Natural killer cell treated with Interleukin-12 subunit alpha and Interleukin-12 subunit beta and Interleukin-15 and Interleukin-18, amount 100 ng/mL, for 72 hours (primary cell): ENCODE results near the gene AP1M1. TPM values are rescaled to one million over a fixed set of nuclear protein-coding genes. Genes with fewer than 3 reads are reported as not detected.
"Not testable (repeated sequence)": the region's sequence is repeated elsewhere in the genome, so short reads cannot be mapped to it uniquely, and the experiment has no call there.

Source experiments
- ATAC-seq, 2 donors: fragments of 150-1000 bp; cut with Tn5 transposase in 1 of 2; sonication (Bioruptor Pico), chemical (Tn5 transposase) in 1 of 2; 2 replicates each; pipeline ENCODE4 v1.10.0; 2021
- DNase-seq: peaks from one replicate; pipeline ENCODE4 v3.0.0; 2022; ENCODE audit warnings: low spot score
- H3K27ac Mint-ChIP-seq, 2 donors: 1 replicate in 1 of 2; 2 replicates in 1 of 2; pipeline ENCODE4 v1.8.0; 2022; ENCODE audit warnings: mixed read lengths in 2 of 2, mild to moderate bottlenecking in 1 of 2, moderate library complexity in 1 of 2
- H3K27me3 Mint-ChIP-seq, 2 donors: 1 replicate in 1 of 2; 2 replicates in 1 of 2; pipeline ENCODE4 v1.8.0; 2022; ENCODE audit warnings: mixed read lengths in 2 of 2
- H3K36me3 Mint-ChIP-seq: one replicate; pipeline ENCODE4 v1.8.0; 2022; ENCODE audit warnings: mixed read lengths
- H3K4me1 Mint-ChIP-seq, 2 donors: 1 replicate in 1 of 2; 2 replicates in 1 of 2; pipeline ENCODE4 v1.8.0; 2022; ENCODE audit warnings: low read depth in 2 of 2, mixed read lengths in 2 of 2, mild to moderate bottlenecking in 1 of 2
- H3K4me3 Mint-ChIP-seq: one replicate; pipeline ENCODE4 v1.8.0; 2022; ENCODE audit warnings: mixed read lengths
- H3K9me3 Mint-ChIP-seq: 2 replicates; pipeline ENCODE4 v1.8.0; 2022; ENCODE audit warnings: mixed read lengths
- total RNA-seq, 2 donors: library from RNA; stranded (reverse); gene quantifications; one replicate each; pipeline ENCODE4 v1.2.3, GENCODE V29; 2022

AP1M1 gene
- total RNA-seq, 2 donors from 2014 or later: 115 to 145 TPM

- Mint-ChIP-seq H3K4me1 (peaks cover 7 to 23% of the 10 kb centered on the region in 2 donors), H3K27me3 (peaks cover 21 to 30% of the 10 kb centered on the region in 2 donors), H3K27ac (peak overlapping the region in 1 of 2 donors; percentile 13), H3K9me3 (no peaks in the 10 kb centered on the region), H3K4me3 (no peak overlapping the region), H3K36me3 (no peaks in the 10 kb centered on the region)
- DNase-seq (no peak), ATAC-seq (no peak)
Measured at GRCh38 chr19:16284505-16284904, 86.8 kb downstream of the AP1M1 start.

GRCh38 chr19:16285079-16285478, 87.4 kb downstream of the AP1M1 start:
- Mint-ChIP-seq H3K27me3 (peaks cover 19 to 30% of the 10 kb centered on the region in 2 donors), H3K4me1 (peaks cover 7 to 18% of the 10 kb centered on the region in 2 donors)
- not testable (repeated sequence) for ATAC-seq, DNase-seq, H3K4me3 Mint-ChIP-seq, H3K27ac Mint-ChIP-seq, H3K9me3 Mint-ChIP-seq, H3K36me3 Mint-ChIP-seq

GRCh38 chr19:16285769-16286498, 88.2 kb downstream of the AP1M1 start:
- Mint-ChIP-seq H3K36me3 (no peaks in the 10 kb centered on the region), H3K4me1 (peaks cover 7 to 18% of the 10 kb centered on the region in 2 donors), H3K9me3 (no peaks in the 10 kb centered on the region), H3K27ac (no peak overlapping the region), H3K4me3 (no peak overlapping the region), H3K27me3 (peaks cover 20 to 30% of the 10 kb centered on the region in 2 donors)
- ATAC-seq: no peak
- DNase-seq: no peak

- no peaks in the 10 kb centered on the region for H3K9me3 Mint-ChIP-seq
- DNase-seq (no peak), ATAC-seq (no peak)
- H3K27ac Mint-ChIP-seq: no peak overlapping the region
- H3K4me1 Mint-ChIP-seq: peaks cover 4 to 8% of the 10 kb centered on the region in 2 donors
- H3K36me3 Mint-ChIP-seq: no peaks in the 10 kb centered on the region
- no peak overlapping the region for H3K4me3 Mint-ChIP-seq
- peaks cover 15 to 29% of the 10 kb centered on the region in 2 donors for H3K27me3 Mint-ChIP-seq
Measured at GRCh38 chr19:16288544-16288943, 90.8 kb downstream of the AP1M1 start.

GRCh38 chr19:16289594-16289993, 91.9 kb downstream of the AP1M1 start:
- peaks cover 4 to 8% of the 10 kb centered on the region in 2 donors for H3K4me1 Mint-ChIP-seq
- no peak overlapping the region for H3K27ac Mint-ChIP-seq
- no peak for ATAC-seq
- DNase-seq: no peak
- H3K27me3 Mint-ChIP-seq: peaks cover 15 to 26% of the 10 kb centered on the region in 2 donors
- no peaks in the 10 kb centered on the region for H3K36me3 Mint-ChIP-seq
- no peaks in the 10 kb centered on the region for H3K9me3 Mint-ChIP-seq
- no peak overlapping the region for H3K4me3 Mint-ChIP-seq

- ATAC-seq (no peak), DNase-seq (no peak)
- no peaks in the 10 kb centered on the region for H3K9me3 Mint-ChIP-seq
- no peak overlapping the region for H3K4me3 Mint-ChIP-seq
- H3K27ac Mint-ChIP-seq: no peak overlapping the region
- H3K36me3 Mint-ChIP-seq: no peaks in the 10 kb centered on the region
- H3K27me3 Mint-ChIP-seq: peaks cover 11 to 17% of the 10 kb centered on the region in 2 donors
- peaks cover 4 to 8% of the 10 kb centered on the region in 2 donors for H3K4me1 Mint-ChIP-seq
Measured at GRCh38 chr19:16290692-16291091, 93.0 kb downstream of the AP1M1 start.

- DNase-seq (no peak), ATAC-seq (no peak)
- peaks cover 4 to 5% of the 10 kb centered on the region in 2 donors for H3K27me3 Mint-ChIP-seq
Measured at GRCh38 chr19:16293118-16294091, 95.7 kb downstream of the AP1M1 start.

GRCh38 chr19:16295057-16295456, 97.3 kb downstream of the AP1M1 start:
- ATAC-seq: no peak
- H3K4me1 Mint-ChIP-seq: no peaks in the 10 kb centered on the region
- DNase-seq: no peak
- no peaks in the 10 kb centered on the region for H3K9me3 Mint-ChIP-seq
- no peak overlapping the region for H3K27ac Mint-ChIP-seq
- H3K36me3 Mint-ChIP-seq: no peaks in the 10 kb centered on the region
- H3K4me3 Mint-ChIP-seq: no peak overlapping the region
- H3K27me3 Mint-ChIP-seq: peaks cover 2 to 5% of the 10 kb centered on the region in 2 donors

More at GRCh38 chr19:16293118-16294091, 95.7 kb downstream of the AP1M1 start:
- no peaks in the 10 kb centered on the region for H3K4me1 Mint-ChIP-seq
- H3K4me3 Mint-ChIP-seq: no peak overlapping the region
- no peaks in the 10 kb centered on the region for H3K9me3 Mint-ChIP-seq
- peak overlapping the region in 1 of 2 donors; percentile 22 for H3K27ac Mint-ChIP-seq
- H3K36me3 Mint-ChIP-seq: no peaks in the 10 kb centered on the region

Other genes with a start within 250 kb of the AP1M1 start
- gene OR10H4, start 248.9 kb upstream of the AP1M1 start, total RNA-seq: not detected
- 100 to 1,000 TPM; 462 to 510 TPM for gene TPM4, start 121.4 kb upstream of the AP1M1 start, total RNA-seq
- 100 to 1,000 TPM; 166 to 260 TPM for gene RAB8A, start 86.0 kb upstream of the AP1M1 start, total RNA-seq
- 100 to 1,000 TPM; 135 to 188 TPM for gene HSH2D, start 54.2 kb upstream of the AP1M1 start, total RNA-seq
- 1 to 10 TPM in 1 of 2 donors, not detected in 1; 1.4 TPM for gene CIB3, start 24.4 kb upstream of the AP1M1 start, total RNA-seq
- 10 to 100 TPM; 46.7 to 60.8 TPM for gene FAM32A, start 12.5 kb upstream of the AP1M1 start, total RNA-seq
- gene KLF2, start 126.9 kb downstream of the AP1M1 start, total RNA-seq: 1 to 10 TPM; 3.4 to 6.7 TPM